Suprapubic skin (tissue), 4 donors: Measurements from ENCODE around the gene PPFIA3. TPM values are rescaled to one million over a fixed set of nuclear protein-coding genes. Genes with fewer than 3 reads are reported as not detected.
"Not testable (repeated sequence)": the region's sequence is repeated elsewhere in the genome, so short reads cannot be mapped to it uniquely, and the experiment has no call there.

Experiments
- DNase-seq, 2 donors: peaks; one replicate each; pipeline ENCODE4 v3.0.0-alpha.2; 2019; ENCODE audit warnings: low spot score in 2 of 2
- H3K27ac ChIP-seq: fragments of 200-600 bp; sonication (generic); one replicate; pipeline ENCODE4 v1.5.1; 2019
- H3K27me3 ChIP-seq: fragments of 200-600 bp; sonication (generic); one replicate; pipeline ENCODE4 v1.5.1; 2019
- H3K36me3 ChIP-seq: fragments of 200-600 bp; sonication (generic); one replicate; pipeline ENCODE4 v1.5.1; 2019
- H3K4me1 ChIP-seq: fragments of 200-600 bp; sonication (generic); one replicate; pipeline ENCODE4 v1.5.1; 2019
- H3K4me3 ChIP-seq: fragments of 200-600 bp; sonication (generic); one replicate; pipeline ENCODE4 v1.5.1; 2019; ENCODE audit warnings: mild to moderate bottlenecking
- H3K9me3 ChIP-seq: fragments of 200-600 bp; sonication (generic); one replicate; pipeline ENCODE4 v1.5.1; 2019
- CTCF ChIP-seq, 2 donors: fragments of 200-600 bp in 1 of 2; fragments of 450-650 bp in 1 of 2; sonication (generic) in 1 of 2; IDR thresholded peaks; one replicate each; pipeline ENCODE4 v1.5.1; 2016 to 2019; ENCODE audit warnings: antibody characterized with exemption in 2 of 2, mild to moderate bottlenecking in 1 of 2, moderate library complexity in 1 of 2
- EP300 ChIP-seq: sonication (generic); formaldehyde crosslinking; IDR thresholded peaks from one replicate; pipeline ENCODE4 v1.6.1; 2017; ENCODE audit warnings: antibody characterized with exemption
- POLR2A ChIP-seq, 2 donors: fragments of 450-650 bp; IDR thresholded peaks; one replicate each; pipeline ENCODE4 v1.6.1; 2017; ENCODE audit warnings: antibody characterized with exemption in 2 of 2, mild to moderate bottlenecking in 2 of 2, moderate library complexity in 2 of 2
- POLR2AphosphoS5 ChIP-seq, 3 donors: sonication (generic); formaldehyde crosslinking; IDR thresholded peaks; one replicate each; pipeline ENCODE4 v1.6.1; 2017; ENCODE audit warnings: antibody characterized with exemption in 3 of 3
- WGBS: methylation state at CpG from one replicate; pipeline ENCODE4 v1.1.5; 2018; 5-methylcytosine and 5-hydroxymethylcytosine counted together
- total RNA-seq, 4 donors: library from RNA; depleted of rRNA; stranded (reverse); fragments of >200 nt; gene quantifications; one replicate each; pipeline ENCODE4 v1.1.0, GENCODE V29; 2016

PPFIA3 gene
- total RNA-seq, 4 donors from 2014 or later, result 42.7 to 50.1 (median 46.6) TPM

GRCh38 chr19:49120868-49121267 lies 1.5 kb downstream of the PPFIA3 start:
- Histone ChIP-seq H3K27ac (no peak overlapping the region), H3K4me1 (peaks cover 50% of the 10 kb centered on the region), H3K4me3 (no peak overlapping the region), H3K9me3 (no peaks in the 10 kb centered on the region), H3K36me3 (no peaks in the 10 kb centered on the region), H3K27me3 (no peaks in the 10 kb centered on the region)
- WGBS, result 95% methylated on average over 2 of the region's 2 CpGs
- no peak for DNase-seq
- TF ChIP-seq EP300, result no peak
- no peak for TF ChIP-seq POLR2A (IDR thresholded peaks at IDR 0.05)
- no peak for TF ChIP-seq POLR2AphosphoS5 (IDR thresholded peaks at IDR 0.05)
- no peak for TF ChIP-seq CTCF (IDR thresholded peaks at IDR 0.05)

- not testable (repeated sequence) for H3K36me3 ChIP-seq, H3K27ac ChIP-seq, H3K4me3 ChIP-seq, H3K27me3 ChIP-seq, DNase-seq, H3K9me3 ChIP-seq
- H3K4me1 ChIP-seq, result peaks cover 46% of the 10 kb centered on the region
- WGBS, result 59% methylated on average over 10 of the region's 10 CpGs
Observed at GRCh38 chr19:49121841-49122240, 2.5 kb downstream of the PPFIA3 start.

GRCh38 chr19:49123285-49123684 lies 3.9 kb downstream of the PPFIA3 start:
- not testable (repeated sequence) for DNase-seq
- 88% methylated on average over 11 of the region's 11 CpGs for WGBS

GRCh38 chr19:49125025-49125731 lies 5.8 kb downstream of the PPFIA3 start:
- Histone ChIP-seq H3K9me3 (no peaks in the 10 kb centered on the region), H3K4me1 (peaks cover 33% of the 10 kb centered on the region), H3K27me3 (no peaks in the 10 kb centered on the region), H3K27ac (peak overlapping the region; percentile 57), H3K36me3 (no peaks in the 10 kb centered on the region), H3K4me3 (peak overlapping the region; percentile 16)
- WGBS, result 58% methylated on average over 7 of the region's 23 CpGs
- no peak for DNase-seq
- TF ChIP-seq EP300, result no peak

More at GRCh38 chr19:49123285-49123684, 3.9 kb downstream of the PPFIA3 start:
- H3K36me3 ChIP-seq, H3K9me3 ChIP-seq, H3K27ac ChIP-seq, H3K27me3 ChIP-seq, H3K4me3 ChIP-seq: not testable (repeated sequence)
- H3K4me1 ChIP-seq, result peaks cover 41% of the 10 kb centered on the region

- peaks cover 29% of the 10 kb centered on the region for H3K4me1 ChIP-seq
- H3K9me3 ChIP-seq, result no peaks in the 10 kb centered on the region
- no peak overlapping the region for H3K4me3 ChIP-seq
- H3K36me3 ChIP-seq, result no peaks in the 10 kb centered on the region
- TF ChIP-seq POLR2AphosphoS5 (IDR thresholded peaks at IDR 0.05), result no peak
- TF ChIP-seq POLR2A (IDR thresholded peaks at IDR 0.05), result no peak
- TF ChIP-seq CTCF (IDR thresholded peaks at IDR 0.05), result no peak
- no peak for TF ChIP-seq EP300
- no peaks in the 10 kb centered on the region for H3K27me3 ChIP-seq
- DNase-seq, result no peak
- H3K27ac ChIP-seq, result no peak overlapping the region
- 76% methylated on average over 4 of the region's 4 CpGs for WGBS
Observed at GRCh38 chr19:49126575-49126974, 7.2 kb downstream of the PPFIA3 start.

- WGBS, result 95% methylated on average over 12 of the region's 12 CpGs
- H3K9me3 ChIP-seq, H3K27ac ChIP-seq, H3K27me3 ChIP-seq, H3K4me3 ChIP-seq, DNase-seq, H3K36me3 ChIP-seq: not testable (repeated sequence)
- peaks cover 29% of the 10 kb centered on the region for H3K4me1 ChIP-seq
Observed at GRCh38 chr19:49127225-49127624, 7.9 kb downstream of the PPFIA3 start.

GRCh38 chr19:49127674-49128544 lies 8.6 kb downstream of the PPFIA3 start:
- WGBS, result 4% methylated on average over 37 of the region's 63 CpGs
- H3K36me3 ChIP-seq, result no peaks in the 10 kb centered on the region
- H3K27me3 ChIP-seq, result no peaks in the 10 kb centered on the region
- peak in 1 of 3 donors; percentile 52 for TF ChIP-seq POLR2AphosphoS5 (IDR thresholded peaks at IDR 0.05)
- TF ChIP-seq EP300, result no peak
- TF ChIP-seq CTCF (IDR thresholded peaks at IDR 0.05), result peak; percentile 16 to 23
- no peak for TF ChIP-seq POLR2A (IDR thresholded peaks at IDR 0.05)
- H3K9me3 ChIP-seq, result no peaks in the 10 kb centered on the region
- peaks cover 29% of the 10 kb centered on the region for H3K4me1 ChIP-seq
- DNase-seq, result peak; percentile 97
- H3K4me3 ChIP-seq, result peak overlapping the region; percentile 26
- H3K27ac ChIP-seq, result peak overlapping the region; percentile 2
